A549 (cell line): ENCODE results near the gene KIAA1671. TPM values are rescaled to one million over a fixed set of nuclear protein-coding genes. Genes with fewer than 3 reads are reported as not detected.

Source experiments
- ATAC-seq, 2 experiments: fragments of 200-7000 bp in 1 of 2; fragments of >200 bp in 1 of 2; cut with Nextera tagmentation in 1 of 2; cut with Tn5 transposase in 1 of 2; 3 replicates each; pipeline versions ENCODE4 v1.8.0 to v1.9.1; 2018 to 2020; ENCODE audit warnings: mild to moderate bottlenecking in 1 of 2, moderate library complexity in 1 of 2
- CTCF ChIA-PET: fragments of 300-600 bp; sonication (Branson Sonifier 250); formaldehyde crosslinking; extraction: SDS; loops from one replicate; lab custom pipeline; 2021; ENCODE audit warnings: antibody characterized with exemption, inconsistent platforms; lab: Yijun Ruan, JAX
- POLR2A ChIA-PET: fragments of 350-600 bp; formaldehyde crosslinking; extraction: SDS; loops from one replicate; lab custom pipeline; 2021; ENCODE audit warnings: antibody characterized with exemption, inconsistent platforms; lab: Yijun Ruan, JAX
- DNase-seq, 2 experiments: peaks; one replicate each; pipeline versions ENCODE4 v3.0.0 to v3.0.0-alpha.2; 2011 to 2016; ENCODE audit warnings: low read depth in 1 of 2, low spot score in 1 of 2
- FAIRE-seq: peaks from 2 replicates; lab custom pipeline; 2011; peaks lifted over from hg19 to GRCh38; lab: Jason Lieb, UNC
- H3K27ac ChIP-seq, 2 experiments: fragments of >200 bp; sonication (Bioruptor Twin); formaldehyde crosslinking; 3 replicates each; pipeline ENCODE4 v1.5.1; 2016 to 2017
- H3K4me1 ChIP-seq: fragments of >200 bp; sonication (Bioruptor Twin); formaldehyde crosslinking; 3 replicates; pipeline ENCODE4 v1.6.1; 2016
- H3K4me2 ChIP-seq: fragments of >200 bp; sonication (Bioruptor Twin); formaldehyde crosslinking; 3 replicates; pipeline ENCODE4 v1.6.1; 2016
- H3K4me3 ChIP-seq: fragments of >200 bp; sonication (Bioruptor Twin); formaldehyde crosslinking; 3 replicates; pipeline ENCODE4 v1.5.1; 2016
- H3K9me3 ChIP-seq: fragments of >200 bp; sonication (Bioruptor Twin); formaldehyde crosslinking; 3 replicates; pipeline ENCODE4 v1.6.1; 2016
- CBX2 ChIP-seq: fragments of 200-600 bp; sonication (generic); IDR thresholded peaks from 2 replicates; pipeline ENCODE4 v1.6.1; 2016; ENCODE audit warnings: low read depth, mild to moderate bottlenecking, borderline replicate concordance
- CEBPB ChIP-seq, 2 experiments: fragments of >200 bp in 1 of 2; sonication (Bioruptor Twin) in 1 of 2; formaldehyde crosslinking in 1 of 2; IDR thresholded peaks; 2 replicates each; pipeline ENCODE4 v1.6.1; 2012 to 2016
- CHD2 ChIP-seq: fragments of 150-350 bp; IDR thresholded peaks from 2 replicates; pipeline ENCODE4 v1.6.1; 2014; ENCODE audit warnings: low read length; ENCODE audit not compliant: partially characterized antibody
- CHD4 ChIP-seq: fragments of 200-600 bp; sonication (generic); IDR thresholded peaks from 2 replicates; pipeline ENCODE4 v1.6.1; 2016; ENCODE audit warnings: antibody characterized with exemption, mild to moderate bottlenecking, borderline replicate concordance
- EHMT2 ChIP-seq: fragments of 200-600 bp; sonication (generic); IDR thresholded peaks from 2 replicates; pipeline ENCODE4 v1.6.1; 2016; ENCODE audit warnings: antibody characterized with exemption, low read depth, mild to moderate bottlenecking, moderate library complexity
- ESRRA ChIP-seq: fragments of 150-350 bp; IDR thresholded peaks from 2 replicates; pipeline ENCODE4 v1.6.1; 2014; ENCODE audit warnings: mild to moderate bottlenecking, low read length, borderline replicate concordance
- FOXS1 ChIP-seq: fragments of 250-450 bp; sonication (Bioruptor Pico); IDR thresholded peaks from 2 replicates; pipeline ENCODE4 v1.5.0; 2020; ENCODE audit warnings: mild to moderate bottlenecking, moderate library complexity
- HEYL ChIP-seq: fragments of 250-450 bp; sonication (Bioruptor Pico); IDR thresholded peaks from 2 replicates; pipeline ENCODE4 v1.8.0; 2021; ENCODE audit warnings: mild to moderate bottlenecking, moderate library complexity
- HOXA7 ChIP-seq: fragments of 250-450 bp; sonication (Bioruptor Pico); IDR thresholded peaks from 2 replicates; pipeline ENCODE4 v1.5.0; 2020; ENCODE audit warnings: mild to moderate bottlenecking, moderate library complexity
- MYC ChIP-seq: IDR thresholded peaks from 2 replicates; pipeline ENCODE4 v1.6.1; 2012; ENCODE audit warnings: mild to moderate bottlenecking, inconsistent platforms, low read length, improper control_type of control experiment, borderline replicate concordance
- PHF8 ChIP-seq: fragments of 200-600 bp; sonication (generic); IDR thresholded peaks from 2 replicates; pipeline ENCODE4 v1.6.1; 2016; ENCODE audit warnings: low read depth, mild to moderate bottlenecking, antibody characterized with exemption, moderate library complexity, borderline replicate concordance
- POLR2A ChIP-seq: IDR thresholded peaks from 2 replicates; pipeline ENCODE4 v1.6.1; 2012; ENCODE audit warnings: mild to moderate bottlenecking, low read length
- RAD21 ChIP-seq, 2 experiments: fragments of >200 bp in 1 of 2; sonication (Bioruptor Twin) in 1 of 2; formaldehyde crosslinking in 1 of 2; IDR thresholded peaks in 1 of 2; conservative IDR thresholded peaks in 1 of 2; 2 replicates in 1 of 2; 3 replicates in 1 of 2; pipeline ENCODE4 v1.6.1; 2012 to 2018; ENCODE audit warnings: inconsistent platforms in 1 of 2
- RARB ChIP-seq: fragments of 250-450 bp; sonication (Bioruptor Pico); IDR thresholded peaks from 2 replicates; pipeline ENCODE4 v1.8.0; 2021; ENCODE audit warnings: mild to moderate bottlenecking, moderate library complexity
- RNF2 ChIP-seq: fragments of 200-600 bp; sonication (generic); IDR thresholded peaks from 2 replicates; pipeline ENCODE4 v1.6.1; 2016; ENCODE audit warnings: low read depth, mild to moderate bottlenecking, antibody characterized with exemption, moderate library complexity, borderline replicate concordance
- SREBF2 ChIP-seq: fragments of 450-650 bp; IDR thresholded peaks from 2 replicates; pipeline ENCODE4 v1.6.1; 2014; ENCODE audit warnings: mild to moderate bottlenecking, moderate library complexity
- TFCP2L1 ChIP-seq: fragments of 250-450 bp; sonication (Bioruptor Pico); IDR thresholded peaks from 2 replicates; pipeline ENCODE4 v1.5.0; 2021; ENCODE audit warnings: mild to moderate bottlenecking
- TP53 ChIP-seq: fragments of 250-450 bp; sonication (Bioruptor Pico); IDR thresholded peaks from 2 replicates; pipeline ENCODE4 v1.5.0; 2021; ENCODE audit warnings: mild to moderate bottlenecking, moderate library complexity
- ZC3H11A ChIP-seq: fragments of 450-650 bp; IDR thresholded peaks from 2 replicates; pipeline ENCODE4 v1.6.1; 2014; ENCODE audit warnings: antibody characterized with exemption, mild to moderate bottlenecking
- ZNF302 ChIP-seq: fragments of 250-450 bp; sonication (Bioruptor Pico); IDR thresholded peaks from 2 replicates; pipeline ENCODE4 v1.9.0; 2021; ENCODE audit warnings: inconsistent platforms, mild to moderate bottlenecking, moderate library complexity
- WGBS: methylation state at CpG from one replicate; pipeline ENCODE4 v1.1.6; 2017; ENCODE audit errors: missing lambda C conversion rate; 5-methylcytosine and 5-hydroxymethylcytosine counted together
- polyA plus RNA-seq, 4 experiments: library from polyadenylated mRNA; depleted of rRNA in 3 of 4; stranded (reverse); fragments of >200 nt; fragmentation: RNase III in 1 of 4; extraction: RNeasy Plus Mini Kit Qiagen cat#74134 plus additional on column Dnase treatment in 1 of 4; gene quantifications; 2 replicates in 3 of 4; 3 replicates in 1 of 4; pipeline ENCODE4 v1.2.3, GENCODE V29; 2011 to 2017
- TF ChIP-seq, protein P1 (sequence below): fragments of 450-650 bp; IDR thresholded peaks from 2 replicates; pipeline ENCODE4 v1.6.1; 2014; ENCODE audit warnings: antibody characterized with exemption
- TF ChIP-seq, protein P2 (sequence below): fragments of 150-350 bp; IDR thresholded peaks from 2 replicates; pipeline ENCODE4 v1.6.1; 2014; ENCODE audit warnings: low read depth, mild to moderate bottlenecking, low read length
- TF ChIP-seq, protein P3 (sequence below): fragments of >200 bp; sonication (Bioruptor Twin); formaldehyde crosslinking; IDR thresholded peaks from 3 replicates; pipeline ENCODE4 v1.6.1; 2016
- TF ChIP-seq, protein P4 (sequence below): IDR thresholded peaks from 2 replicates; pipeline ENCODE4 v1.6.1; 2012
- TF ChIP-seq, protein P5 (sequence below): fragments of >200 bp; sonication (Bioruptor Twin); formaldehyde crosslinking; IDR thresholded peaks from 3 replicates; pipeline ENCODE4 v1.5.1; 2016

Gene KIAA1671
- polyA plus RNA-seq, 2 of the 4 experiments (the other 2 are of a cell fraction) = 5.3 to 7.9 TPM

DNA sequence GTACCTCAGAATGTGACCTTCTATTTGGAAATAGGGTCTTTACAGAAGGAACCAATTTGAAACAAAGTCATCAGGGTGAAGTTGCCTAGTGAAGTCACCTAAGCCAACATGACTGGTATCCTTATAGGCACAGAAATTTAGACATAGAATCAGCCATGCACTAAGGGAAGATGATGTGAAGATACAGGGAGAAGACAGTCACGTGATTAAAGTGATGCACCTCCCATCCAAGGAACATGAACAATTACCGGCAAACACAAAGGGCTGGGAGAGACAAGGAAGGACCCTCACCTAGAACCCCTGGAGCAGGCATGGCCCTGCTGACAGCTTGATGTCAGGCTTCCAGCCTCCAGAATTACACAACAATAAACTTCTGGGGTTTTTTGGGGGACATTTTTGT, 263.7 kb downstream of the KIAA1671 start:
- POLR2A ChIA-PET = no interaction called here
- ATAC-seq = no peak
- Histone ChIP-seq H3K4me3 (no peak overlapping the region), H3K4me2 (no peak overlapping the region), H3K27ac (no peak overlapping the region), H3K4me1 (no peaks in the 10 kb centered on the region)
- FAIRE-seq = no peak
- CTCF ChIA-PET = interaction anchor here (3.7 kb wide), 1 partner anchor 14 kb away, joined by 15 read pairs; no protein-coding TSS in a partner anchor
- 25% methylated on average over 2 of the region's 2 CpGs for WGBS
- TF ChIP-seq, protein P1, sequence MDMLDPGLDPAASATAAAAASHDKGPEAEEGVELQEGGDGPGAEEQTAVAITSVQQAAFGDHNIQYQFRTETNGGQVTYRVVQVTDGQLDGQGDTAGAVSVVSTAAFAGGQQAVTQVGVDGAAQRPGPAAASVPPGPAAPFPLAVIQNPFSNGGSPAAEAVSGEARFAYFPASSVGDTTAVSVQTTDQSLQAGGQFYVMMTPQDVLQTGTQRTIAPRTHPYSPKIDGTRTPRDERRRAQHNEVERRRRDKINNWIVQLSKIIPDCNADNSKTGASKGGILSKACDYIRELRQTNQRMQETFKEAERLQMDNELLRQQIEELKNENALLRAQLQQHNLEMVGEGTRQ = 0 out of 2 replicates have a peak, but pooled peaks have one; percentile 41
- TF ChIP-seq, protein P2, sequence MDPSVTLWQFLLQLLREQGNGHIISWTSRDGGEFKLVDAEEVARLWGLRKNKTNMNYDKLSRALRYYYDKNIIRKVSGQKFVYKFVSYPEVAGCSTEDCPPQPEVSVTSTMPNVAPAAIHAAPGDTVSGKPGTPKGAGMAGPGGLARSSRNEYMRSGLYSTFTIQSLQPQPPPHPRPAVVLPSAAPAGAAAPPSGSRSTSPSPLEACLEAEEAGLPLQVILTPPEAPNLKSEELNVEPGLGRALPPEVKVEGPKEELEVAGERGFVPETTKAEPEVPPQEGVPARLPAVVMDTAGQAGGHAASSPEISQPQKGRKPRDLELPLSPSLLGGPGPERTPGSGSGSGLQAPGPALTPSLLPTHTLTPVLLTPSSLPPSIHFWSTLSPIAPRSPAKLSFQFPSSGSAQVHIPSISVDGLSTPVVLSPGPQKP = no peak
- TF ChIP-seq, all 56 proteins: peak for 1
- DNase-seq = no peak
- H3K9me3 ChIP-seq = no peaks in the 10 kb centered on the region

DNA sequence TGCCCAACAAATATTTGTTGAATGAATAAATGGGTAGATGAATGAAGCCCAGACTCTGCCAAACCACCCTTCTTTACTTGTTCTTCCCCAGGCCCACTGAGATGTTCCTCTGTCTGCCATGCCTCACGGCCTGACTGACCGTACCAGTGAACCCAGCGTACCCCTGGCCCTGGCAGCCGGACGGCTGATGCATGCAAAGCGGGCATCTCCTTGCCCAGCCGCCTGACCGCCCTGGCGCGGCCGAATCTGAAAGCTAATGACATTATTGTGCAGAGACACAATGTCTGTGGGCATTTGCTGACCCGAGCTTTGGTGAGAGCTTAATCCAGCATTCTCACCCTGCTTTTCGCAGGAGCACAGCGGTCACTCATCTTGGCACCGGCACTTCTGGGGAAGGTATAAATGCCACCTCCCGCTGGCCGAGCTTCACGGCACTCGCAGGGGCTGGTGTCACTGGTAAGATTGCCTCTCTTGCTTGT, 266.7 kb downstream of the KIAA1671 start, which contains the start of gene CRYBB2:
Gene CRYBB2 (plus strand): TSS at position 429 of the 479 bp plus-strand sequence. CDS start 1,791 bp downstream, outside the sequence.
- WGBS = 43% methylated on average over 12 of the region's 19 CpGs
- CTCF ChIA-PET = interaction anchor here (1.2 kb wide), 1 partner anchor 17 kb away, joined by 3 read pairs; no protein-coding TSS in a partner anchor

DNA sequence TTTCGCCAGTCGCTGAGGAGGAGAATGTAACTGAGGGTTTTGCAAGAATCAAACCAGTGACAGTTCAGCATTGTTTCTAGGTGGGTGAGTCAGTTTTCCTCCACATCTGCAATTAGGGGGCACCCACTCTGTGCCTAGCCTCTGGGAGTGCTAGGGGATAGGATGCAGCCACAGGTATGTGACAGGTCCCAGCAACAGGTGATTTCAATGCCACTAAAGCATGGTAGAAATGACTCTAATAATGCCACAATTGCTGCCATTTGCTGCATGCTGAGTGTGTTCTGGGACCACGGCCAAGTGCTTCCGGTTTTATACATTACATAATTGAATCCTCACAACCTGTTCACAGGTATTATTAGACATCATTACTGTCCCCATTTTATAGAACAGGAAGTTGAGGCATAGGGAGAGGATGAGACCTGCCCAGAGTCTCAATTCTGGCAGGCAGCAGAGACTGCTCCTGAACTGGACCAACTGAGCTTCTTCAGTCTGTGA, 267.5 kb downstream of the KIAA1671 start:
- ChIA-PET CTCF (interaction anchor here (1.2 kb wide), 1 partner anchor 16 kb away, joined by 3 read pairs; no protein-coding TSS in a partner anchor), POLR2A (no interaction called here)

More for the DNA sequence above, 266.7 kb downstream of the KIAA1671 start, which contains the start of gene CRYBB2:
- Histone ChIP-seq H3K4me1 (no peaks in the 10 kb centered on the region), H3K9me3 (no peaks in the 10 kb centered on the region), H3K4me2 (no peak within 1 kb of the TSS), H3K4me3 (no peak within 1 kb of the TSS), H3K27ac (no peak within 1 kb of the TSS)
- DNase-seq = no peak
- POLR2A ChIA-PET = no interaction called here
- no peak for ATAC-seq
- no peak for FAIRE-seq
- TF ChIP-seq HOXA7 (CRISPR knock-in tag) (no peak), CHD2 (no peak), HEYL (CRISPR knock-in tag) (no peak)
- TF ChIP-seq, all 56 proteins: peak for 0

DNA sequence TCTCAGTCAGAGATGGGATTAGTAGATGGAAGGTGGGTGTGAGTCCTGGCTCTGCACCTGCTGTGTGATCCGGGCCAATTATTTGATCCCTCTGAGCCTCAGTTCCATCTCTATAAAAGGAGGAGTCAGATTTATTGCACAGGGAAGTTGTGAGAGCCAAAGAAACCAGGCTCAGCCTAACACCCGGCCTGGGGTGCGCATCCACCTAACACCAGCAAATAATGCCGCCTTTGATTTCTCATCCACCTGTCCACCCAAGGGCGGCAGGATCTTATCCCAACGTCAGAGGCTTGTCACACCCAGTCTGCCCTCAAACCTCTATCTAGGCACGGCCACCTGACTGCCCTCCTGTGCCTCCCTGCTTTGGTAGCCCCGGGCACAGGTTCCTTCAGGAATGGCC, 269.3 kb downstream of the KIAA1671 start:
- Histone ChIP-seq H3K27ac (no peak overlapping the region), H3K4me2 (no peak overlapping the region), H3K4me1 (no peaks in the 10 kb centered on the region), H3K4me3 (no peak overlapping the region), H3K9me3 (no peaks in the 10 kb centered on the region)
- ATAC-seq = no peak
- DNase-seq = no peak
- TF ChIP-seq ZNF302 (no peak), EHMT2 (no peak), RNF2 (no peak), CHD4 (no peak), MYC (no peak), TP53 (CRISPR knock-in tag) (no peak), RAD21 (conservative IDR thresholded peaks at IDR 0.05 in 1 of 2, IDR thresholded peaks at IDR 0.05 in 1 of 2) (no peak), POLR2A (no peak), HEYL (CRISPR knock-in tag) (no peak), CBX2 (no peak), CEBPB (IDR thresholded peaks at IDR 0.05) (no peak), FOXS1 (no peak)
- TF ChIP-seq, protein P3, sequence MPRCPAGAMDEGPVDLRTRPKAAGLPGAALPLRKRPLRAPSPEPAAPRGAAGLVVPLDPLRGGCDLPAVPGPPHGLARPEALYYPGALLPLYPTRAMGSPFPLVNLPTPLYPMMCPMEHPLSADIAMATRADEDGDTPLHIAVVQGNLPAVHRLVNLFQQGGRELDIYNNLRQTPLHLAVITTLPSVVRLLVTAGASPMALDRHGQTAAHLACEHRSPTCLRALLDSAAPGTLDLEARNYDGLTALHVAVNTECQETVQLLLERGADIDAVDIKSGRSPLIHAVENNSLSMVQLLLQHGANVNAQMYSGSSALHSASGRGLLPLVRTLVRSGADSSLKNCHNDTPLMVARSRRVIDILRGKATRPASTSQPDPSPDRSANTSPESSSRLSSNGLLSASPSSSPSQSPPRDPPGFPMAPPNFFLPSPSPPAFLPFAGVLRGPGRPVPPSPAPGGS = no peak
- TF ChIP-seq, protein P4, sequence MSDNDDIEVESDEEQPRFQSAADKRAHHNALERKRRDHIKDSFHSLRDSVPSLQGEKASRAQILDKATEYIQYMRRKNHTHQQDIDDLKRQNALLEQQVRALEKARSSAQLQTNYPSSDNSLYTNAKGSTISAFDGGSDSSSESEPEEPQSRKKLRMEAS = no peak
- 13% methylated on average over 7 of the region's 8 CpGs for WGBS
- CTCF ChIA-PET = interaction anchor here (2.9 kb wide), 1 partner anchor 19 kb away, joined by 12 read pairs; no protein-coding TSS in a partner anchor
- POLR2A ChIA-PET = no interaction called here
- FAIRE-seq = no peak

More for the DNA sequence above, 267.5 kb downstream of the KIAA1671 start:
- Histone ChIP-seq H3K4me1 (no peaks in the 10 kb centered on the region), H3K27ac (no peak overlapping the region)
- TF ChIP-seq ZC3H11A = no peak
- TF ChIP-seq PHF8 = no peak
- no peak for TF ChIP-seq TFCP2L1 (CRISPR knock-in tag)
- no peak for TF ChIP-seq SREBF2
- TF ChIP-seq ESRRA = no peak
- TF ChIP-seq, protein P5, sequence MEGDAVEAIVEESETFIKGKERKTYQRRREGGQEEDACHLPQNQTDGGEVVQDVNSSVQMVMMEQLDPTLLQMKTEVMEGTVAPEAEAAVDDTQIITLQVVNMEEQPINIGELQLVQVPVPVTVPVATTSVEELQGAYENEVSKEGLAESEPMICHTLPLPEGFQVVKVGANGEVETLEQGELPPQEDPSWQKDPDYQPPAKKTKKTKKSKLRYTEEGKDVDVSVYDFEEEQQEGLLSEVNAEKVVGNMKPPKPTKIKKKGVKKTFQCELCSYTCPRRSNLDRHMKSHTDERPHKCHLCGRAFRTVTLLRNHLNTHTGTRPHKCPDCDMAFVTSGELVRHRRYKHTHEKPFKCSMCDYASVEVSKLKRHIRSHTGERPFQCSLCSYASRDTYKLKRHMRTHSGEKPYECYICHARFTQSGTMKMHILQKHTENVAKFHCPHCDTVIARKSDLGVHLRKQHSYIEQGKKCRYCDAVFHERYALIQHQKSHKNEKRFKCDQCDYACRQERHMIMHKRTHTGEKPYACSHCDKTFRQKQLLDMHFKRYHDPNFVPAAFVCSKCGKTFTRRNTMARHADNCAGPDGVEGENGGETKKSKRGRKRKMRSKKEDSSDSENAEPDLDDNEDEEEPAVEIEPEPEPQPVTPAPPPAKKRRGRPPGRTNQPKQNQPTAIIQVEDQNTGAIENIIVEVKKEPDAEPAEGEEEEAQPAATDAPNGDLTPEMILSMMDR = no peak
- TF ChIP-seq POLR2A = no peak
- no peak for TF ChIP-seq RARB (CRISPR knock-in tag)
- TF ChIP-seq, all 56 proteins: peak for 0
- ATAC-seq = no peak
- no peak for FAIRE-seq
- no peaks in the 10 kb centered on the region for H3K9me3 ChIP-seq
- no peak overlapping the region for H3K4me2 ChIP-seq
- 33% methylated on average over 3 of the region's 4 CpGs for WGBS
- no peak for DNase-seq
- no peak overlapping the region for H3K4me3 ChIP-seq
